Measurements from ENCODE around the gene ARHGAP23.
A peak's percentile ranks its signal among the peaks of the same experiment; 100 is the strongest.
"Not testable (repeated sequence)": the region's sequence is repeated elsewhere in the genome, so short reads cannot be mapped to it uniquely, and the experiment has no call there.

ARHGAP23 gene

DNA sequence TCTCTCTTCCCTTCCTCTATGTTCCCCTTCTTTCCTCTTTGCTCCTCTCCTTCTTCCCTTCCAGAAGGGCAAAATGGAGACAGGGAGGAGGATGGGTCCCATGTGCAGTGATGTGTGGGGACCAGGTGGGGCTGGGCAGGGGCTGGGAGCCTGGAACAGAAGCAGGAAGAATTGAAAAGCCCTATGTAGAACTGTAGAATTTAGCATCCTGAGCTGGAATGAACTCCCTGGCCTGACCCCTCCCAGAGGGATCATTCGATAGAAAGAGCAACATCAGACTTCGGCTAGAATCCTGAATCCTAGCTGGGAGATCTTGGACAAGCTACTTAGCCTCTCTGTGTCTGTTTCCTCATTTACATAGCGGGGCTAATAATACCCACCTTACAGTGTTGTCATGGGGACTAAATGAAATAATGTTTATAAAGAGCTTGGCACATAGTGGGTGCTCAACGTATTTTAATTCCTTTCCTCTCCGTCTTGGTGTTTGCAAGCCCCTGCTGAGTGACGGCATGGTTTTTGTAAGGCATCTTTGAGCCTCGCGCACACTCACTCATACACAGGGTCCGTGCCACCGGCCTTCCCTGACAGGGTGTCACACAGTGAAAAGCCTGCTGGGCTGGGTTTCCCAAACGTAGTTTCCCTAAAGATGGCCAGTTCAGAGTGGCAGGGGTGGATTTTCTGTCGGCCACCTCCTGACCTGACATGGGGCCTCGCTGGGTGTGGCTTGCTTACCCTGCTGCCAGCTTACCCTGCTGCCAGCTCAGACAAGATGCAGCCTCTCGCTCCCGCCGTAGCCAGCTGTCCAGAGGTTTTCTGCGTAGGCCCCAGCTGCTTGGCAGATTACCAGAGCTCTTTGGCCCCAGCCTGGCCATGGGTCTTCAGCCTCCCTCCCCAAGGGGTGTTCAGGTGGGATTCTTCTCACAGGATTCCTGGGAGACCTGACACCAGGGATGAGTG lies 6.1 kb upstream of the ARHGAP23 start:
- DNase-seq = no peak

- no peak for DNase-seq
Measured at GRCh38 chr17:38424297-38424972, 3.8 kb upstream of the ARHGAP23 start.

GRCh38 chr17:38425031-38425430 lies 3.2 kb upstream of the ARHGAP23 start:
- DNase-seq = no peak

GRCh38 chr17:38425744-38426143 lies 2.5 kb upstream of the ARHGAP23 start:
- no peak for DNase-seq

DNA sequence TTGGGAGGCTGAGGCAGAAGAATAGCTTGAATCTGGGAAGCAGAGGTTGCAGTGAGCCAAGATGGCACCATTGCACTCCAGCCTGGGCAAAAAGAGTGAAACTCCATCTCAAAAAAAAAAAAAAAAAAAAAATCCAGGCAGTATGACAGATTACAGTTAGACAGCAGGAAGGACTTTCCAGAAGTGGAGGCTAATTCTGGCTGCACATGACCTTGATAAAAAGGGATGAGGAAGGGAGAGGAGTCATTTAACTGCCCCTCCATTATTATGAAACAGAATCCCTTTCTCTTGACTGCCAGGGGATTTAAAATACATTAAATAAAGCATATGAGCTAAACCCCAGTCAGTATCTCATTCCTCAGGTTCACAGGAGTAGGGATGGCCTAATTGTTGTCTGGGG lies 1.8 kb upstream of the ARHGAP23 start:
- no peak for DNase-seq

DNA sequence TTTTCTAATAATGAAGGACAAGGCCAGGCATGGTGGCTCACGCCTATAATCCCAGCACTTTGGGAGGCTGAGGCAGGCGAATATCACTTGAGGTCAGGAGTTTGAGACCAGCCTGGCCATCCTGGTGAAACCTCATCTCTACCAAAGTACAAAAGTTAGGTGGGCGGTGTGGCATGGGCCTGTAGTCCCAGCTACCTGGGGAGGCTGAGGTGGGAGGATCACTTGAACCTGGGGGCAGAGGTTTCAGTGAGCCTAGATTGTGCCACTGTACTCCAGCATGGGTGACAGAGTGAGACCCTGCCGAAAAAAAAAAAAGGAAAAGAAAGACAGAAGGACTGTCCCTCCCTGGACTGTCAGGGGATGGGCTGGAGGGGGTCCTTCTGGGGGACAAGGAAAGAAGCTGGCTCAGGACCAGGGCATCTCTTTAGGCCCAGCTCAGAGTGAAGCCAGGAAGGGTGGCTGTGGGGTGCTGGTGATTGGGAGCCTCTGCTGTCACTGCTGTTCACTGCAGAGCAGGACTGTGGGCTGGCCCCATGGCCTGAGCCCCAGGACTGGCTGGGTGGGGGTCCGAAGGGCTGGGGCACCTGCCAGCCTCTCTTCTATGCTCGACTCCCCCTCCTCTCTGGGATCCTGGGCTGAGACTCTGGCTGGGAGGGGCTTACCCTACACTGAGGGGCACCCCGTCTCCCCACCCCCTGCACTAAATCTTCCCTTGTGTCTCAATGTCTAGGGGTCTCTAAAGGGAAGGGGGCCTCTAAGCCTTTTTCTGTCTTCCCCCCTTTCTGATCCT lies 909 bp upstream of the ARHGAP23 start:
- DNase-seq = no peak

- peak in 1 of 2 experiments; percentile 6 for DNase-seq
Measured at GRCh38 chr17:38428643-38429371, 543 bp downstream of the ARHGAP23 start.

DNA sequence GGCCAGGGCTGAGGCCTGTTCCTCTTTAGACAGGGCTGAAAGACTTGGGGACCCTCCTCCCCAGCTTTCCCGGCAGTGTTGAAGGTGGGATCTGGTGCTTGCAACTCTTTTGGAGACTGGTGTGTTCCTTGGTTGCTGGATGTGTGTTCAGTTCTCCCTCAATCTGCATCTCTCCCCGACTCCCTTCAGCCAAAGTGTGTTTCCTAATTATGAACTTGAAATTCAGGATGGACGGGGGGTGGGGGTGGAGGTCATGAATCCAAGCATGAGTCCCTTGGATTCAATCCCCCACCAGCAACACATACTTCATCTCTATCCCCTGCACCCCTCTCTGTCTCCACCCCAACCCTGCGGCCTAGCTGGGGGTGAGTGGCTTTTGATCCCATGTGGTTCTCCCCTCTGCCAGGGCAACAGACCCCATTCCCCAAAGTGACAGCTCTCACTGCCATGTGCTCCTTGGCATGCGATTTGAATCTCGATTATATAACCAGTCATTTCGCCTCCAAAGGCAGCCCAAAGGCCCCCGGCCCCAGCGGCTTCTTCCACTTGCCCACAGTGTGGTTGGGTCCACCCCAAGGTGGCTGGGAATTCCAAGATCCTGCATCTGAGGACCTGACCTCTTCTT lies 1.3 kb downstream of the ARHGAP23 start:
- DNase-seq = no peak

GRCh38 chr17:38430316-38430715 lies 2.1 kb downstream of the ARHGAP23 start:
- no peak for DNase-seq

DNA sequence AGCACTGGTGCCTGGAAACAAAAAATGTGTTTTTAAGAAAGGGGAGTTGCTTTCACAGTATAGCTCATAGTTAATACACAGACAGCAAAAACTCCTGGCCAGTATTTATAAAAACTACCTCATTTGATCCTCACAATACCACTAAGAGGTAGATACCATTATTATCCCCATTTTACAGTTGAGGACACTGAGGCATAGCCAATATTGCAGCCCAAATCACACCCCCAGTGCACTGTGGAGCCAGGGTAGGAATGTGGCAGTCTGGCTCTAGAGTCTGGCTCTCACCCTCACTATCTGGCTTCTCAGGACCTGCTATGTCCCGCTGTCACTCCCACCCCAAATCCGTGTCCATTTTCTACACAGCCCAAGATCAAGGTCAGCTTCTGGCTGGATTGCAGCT lies 2.6 kb downstream of the ARHGAP23 start:
- DNase-seq = no peak

- no peak for DNase-seq
Measured at GRCh38 chr17:38431346-38432145, 3.3 kb downstream of the ARHGAP23 start.

DNA sequence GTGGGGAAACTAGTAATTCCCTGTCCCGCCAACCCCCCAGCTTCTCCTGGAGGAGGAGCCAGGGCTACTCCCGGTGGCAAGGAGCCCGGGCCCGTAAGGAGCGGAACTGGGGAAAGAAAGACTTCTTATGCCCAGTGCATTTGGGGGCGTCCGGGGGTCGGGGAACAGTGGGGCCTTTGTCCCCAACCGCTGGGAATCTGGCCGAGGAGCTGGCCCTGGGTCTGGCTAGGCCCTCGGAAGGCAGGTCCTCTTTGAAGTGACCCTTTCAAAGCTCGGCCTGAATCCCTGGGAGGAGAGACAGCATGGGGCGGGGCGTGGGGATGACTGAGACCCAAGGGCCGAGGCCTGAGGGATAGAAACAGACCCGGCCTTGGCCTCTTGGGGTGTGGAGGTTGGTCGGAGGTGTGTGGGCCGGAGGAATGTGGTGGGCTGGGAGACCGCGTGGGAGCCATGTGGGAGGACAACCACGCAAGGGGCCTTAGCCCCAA lies 6.0 kb downstream of the ARHGAP23 start:
- DNase-seq = no peak

GRCh38 chr17:38435795-38436194 lies 7.5 kb downstream of the ARHGAP23 start:
- no peak for DNase-seq

DNA sequence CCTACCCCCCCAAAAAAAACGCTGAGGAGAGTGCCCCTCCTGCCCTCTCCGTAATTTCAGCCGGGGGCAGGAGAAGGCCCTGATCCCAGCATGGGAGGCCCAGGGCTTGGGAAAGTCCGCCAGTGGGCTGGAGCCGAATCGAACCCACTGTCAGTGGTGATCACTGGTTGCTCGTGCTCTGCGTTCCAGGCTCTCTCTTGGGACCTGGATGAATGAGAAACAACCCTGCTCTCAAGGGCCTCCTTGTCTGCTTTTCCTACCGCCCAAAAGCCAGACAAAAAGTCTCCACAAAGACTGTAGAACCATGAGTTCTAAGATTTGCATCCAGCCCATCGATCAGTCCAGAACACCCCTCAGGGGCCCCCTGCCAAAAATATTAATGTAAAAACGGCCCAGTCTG lies 8.1 kb downstream of the ARHGAP23 start:
- no peak for DNase-seq

- DNase-seq = not testable (repeated sequence)
Measured at GRCh38 chr17:38437313-38437712, 9.0 kb downstream of the ARHGAP23 start.

- no peak for DNase-seq
Measured at GRCh38 chr17:38439436-38439835, 11.2 kb downstream of the ARHGAP23 start.

- no peak for DNase-seq
Measured at GRCh38 chr17:38440614-38441397, 12.5 kb downstream of the ARHGAP23 start.

GRCh38 chr17:38441429-38442061 lies 13.3 kb downstream of the ARHGAP23 start:
- DNase-seq = no peak

- DNase-seq = no peak
Measured at GRCh38 chr17:38442548-38442947, 14.3 kb downstream of the ARHGAP23 start.

Data from stimulated activated CD4-positive, alpha-beta T cell treated with anti-CD3 and anti-CD28 coated beads, Interleukin-4, amount 100 ng/mL, for 4 hours (primary cell).